ENCODE measurements around the gene ZNF717.
"Not testable (repeated sequence)": the region's sequence is repeated elsewhere in the genome, so short reads cannot be mapped to it uniquely, and the experiment has no call there.

The ZNF717 gene

GRCh38 chr3:75785081-75785755 lies at the start of gene ZNF717:
Gene ZNF717 (minus strand): TSS chr3:75785549. CDS start chr3:75783362, 2,187 bp downstream.
- peak; percentile 82 for DNase-seq

- DNase-seq, result not testable (repeated sequence)
These were observed 45.7 kb upstream of the ZNF717 start for GRCh38 chr3:75831076-75831475.

- DNase-seq, result not testable (repeated sequence)
These were observed 32.7 kb upstream of the ZNF717 start for GRCh38 chr3:75818019-75818418.

- DNase-seq, result not testable (repeated sequence)
These were observed 31.2 kb upstream of the ZNF717 start for GRCh38 chr3:75816287-75817180.

- DNase-seq, result no peak
These were observed 29.4 kb upstream of the ZNF717 start for GRCh38 chr3:75814797-75815196.

- DNase-seq, result no peak
These were observed 2.8 kb downstream of the ZNF717 start for GRCh38 chr3:75782506-75782905.

GRCh38 chr3:75781079-75781745 lies 4.1 kb downstream of the ZNF717 start:
- no peak for DNase-seq

GRCh38 chr3:75777742-75778141 lies 7.6 kb downstream of the ZNF717 start:
- DNase-seq, result not testable (repeated sequence)

- not testable (repeated sequence) for DNase-seq
These were observed 13.7 kb downstream of the ZNF717 start for GRCh38 chr3:75771631-75772030.

- no peak for DNase-seq
These were observed 16.9 kb downstream of the ZNF717 start for GRCh38 chr3:75768303-75769017.

GRCh38 chr3:75737831-75738493 lies 47.4 kb downstream of the ZNF717 start:
- no peak for DNase-seq

- DNase-seq, result no peak
These were observed 57.4 kb downstream of the ZNF717 start for GRCh38 chr3:75727985-75728384.

GRCh38 chr3:75692061-75692460 lies 93.3 kb downstream of the ZNF717 start:
- DNase-seq, result no peak

- no peak for DNase-seq
These were observed 98.0 kb downstream of the ZNF717 start for GRCh38 chr3:75687323-75687722.

Data from NCI-H146 (cell line).